Panc1 (cell line): ENCODE measurements around the gene XXYLT1.

ENCODE experiments used
- CTCF ChIP-seq: fragments of 450-650 bp; IDR thresholded peaks from 2 replicates; pipeline ENCODE4 v1.5.1; 2017; ENCODE audit warnings: mild to moderate bottlenecking
- POLR2AphosphoS5 ChIP-seq: IDR thresholded peaks from 2 replicates; pipeline ENCODE4 v1.6.1; 2012; ENCODE audit warnings: mild to moderate bottlenecking, low read depth, low read length, moderate library complexity
- REST ChIP-seq, 2 experiments: IDR thresholded peaks; 2 replicates each; pipeline ENCODE4 v1.6.1; 2011 to 2012; ENCODE audit warnings: low read depth in 2 of 2, control low read depth in 1 of 2, low read length in 1 of 2, mild to moderate bottlenecking in 1 of 2, moderate library complexity in 1 of 2; ENCODE audit not compliant: insufficient read depth in 1 of 2
- SIN3A ChIP-seq: IDR thresholded peaks from 2 replicates; pipeline ENCODE4 v1.6.1; 2012; ENCODE audit warnings: low read depth, mild to moderate bottlenecking, low read length, moderate library complexity, borderline replicate concordance; ENCODE audit not compliant: insufficient read depth

- TF ChIP-seq CTCF (no peak; the same call in 1 of the 2 replicates), POLR2AphosphoS5 (no peak), REST (IDR thresholded peaks at IDR 0.05; ENCODE audit: insufficient read depth in 1 of 2, low read depth in 2 of 2, low read length in 1 of 2) (no peak), SIN3A (no peak)
Measured at GRCh38 chr3:195123281-195123691, 147.7 kb downstream of the XXYLT1 start.
